NAMALWA (cell line): ENCODE results near the gene EGR1.
"Not testable (repeated sequence)": the region's sequence is repeated elsewhere in the genome, so short reads cannot be mapped to it uniquely, and the experiment has no call there.

ENCODE experiments used
- DNase-seq: peaks from one replicate; pipeline ENCODE4 v3.0.0-alpha.2; 2015; ENCODE audit warnings: low spot score

The EGR1 gene

DNA sequence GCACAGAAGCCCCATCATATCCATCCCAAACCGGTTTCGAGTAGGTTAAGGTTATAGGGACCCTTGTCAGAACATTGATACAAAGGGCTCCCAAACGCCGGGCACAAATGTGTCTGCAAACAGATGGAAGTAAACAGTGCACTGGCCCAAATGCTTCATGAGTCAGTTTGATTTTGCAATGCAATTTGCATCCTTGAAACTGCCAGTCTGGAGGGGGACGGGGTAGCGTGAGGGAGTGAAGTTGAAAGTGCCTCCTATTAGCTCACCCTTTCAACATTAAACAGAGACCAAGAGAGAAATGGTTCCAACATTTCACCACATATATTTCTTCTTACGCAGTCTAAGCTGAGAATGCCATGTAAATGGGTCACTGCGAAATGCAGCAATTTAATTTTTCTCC lies 42.2 kb downstream of the EGR1 start:
- not testable (repeated sequence) for DNase-seq

DNA sequence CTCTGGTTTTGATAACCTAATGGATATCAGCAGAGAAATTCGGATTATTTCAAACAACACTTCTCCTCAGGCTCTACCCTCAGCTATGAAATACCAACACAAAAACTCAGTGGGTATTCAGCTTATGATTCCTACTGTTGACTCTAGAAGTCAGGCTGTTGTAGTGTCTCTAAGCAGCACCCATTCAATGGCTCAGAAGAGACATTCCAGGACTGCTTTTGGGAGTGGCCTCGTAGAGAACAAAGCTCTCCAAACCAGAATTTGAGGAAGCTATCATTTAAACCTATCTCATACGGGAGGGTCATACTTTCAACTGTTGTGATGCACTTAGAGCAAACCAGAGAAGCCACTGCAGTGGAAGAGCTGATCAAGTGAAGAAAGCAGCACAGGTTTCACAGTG lies 43.7 kb downstream of the EGR1 start:
- DNase-seq: no peak

DNA sequence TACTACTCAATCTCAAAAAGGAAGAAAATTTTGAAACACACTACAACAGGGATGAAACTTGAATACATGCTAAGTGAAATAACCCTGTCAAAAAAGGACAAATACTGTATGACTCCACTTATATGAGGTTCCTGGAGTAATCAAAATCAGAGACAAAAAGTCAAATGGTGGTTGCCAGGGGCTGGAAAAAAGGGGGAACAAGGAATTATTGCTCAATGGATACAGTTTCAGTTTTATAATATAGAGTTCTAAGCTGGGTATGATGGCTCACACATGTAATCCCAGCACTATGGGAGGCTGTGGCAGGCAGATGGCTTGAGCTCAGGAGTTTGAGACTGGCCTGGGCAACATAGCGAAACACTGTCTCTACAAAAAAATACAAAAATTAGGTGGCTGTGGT lies 48.7 kb downstream of the EGR1 start:
- no peak for DNase-seq

DNA sequence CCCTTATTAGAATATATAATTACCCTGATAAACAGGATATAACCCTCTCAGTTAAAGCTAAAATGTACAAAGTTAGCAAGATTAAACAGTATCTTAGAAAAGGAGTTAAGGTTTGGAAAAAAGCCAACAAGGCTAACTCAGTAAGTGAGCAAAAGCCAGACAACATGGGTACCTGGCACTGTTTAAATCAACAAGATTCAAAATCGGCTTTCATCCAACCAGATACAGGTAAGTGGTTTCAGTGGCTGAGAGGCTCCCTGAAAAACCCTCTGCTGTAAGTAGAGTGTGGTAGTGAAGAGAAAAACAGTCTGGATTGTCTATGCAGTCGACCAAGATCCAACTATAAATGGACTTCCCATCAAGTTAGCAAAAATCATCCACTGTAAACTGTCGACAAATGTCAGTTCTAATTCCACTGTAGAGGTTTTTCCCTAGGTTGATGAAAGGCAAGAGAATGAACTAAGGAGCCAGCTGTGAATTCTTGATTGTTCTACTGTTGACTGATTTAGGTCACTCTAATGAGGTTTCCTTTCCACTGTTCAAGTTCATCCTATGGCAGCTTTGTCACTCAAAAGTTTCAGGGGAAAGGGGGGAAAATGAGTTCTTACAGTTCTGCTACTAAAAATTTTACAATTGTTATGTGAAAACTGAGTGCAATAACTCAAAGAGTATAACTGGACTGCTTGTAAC lies 50.4 kb downstream of the EGR1 start:
- no peak for DNase-seq

DNA sequence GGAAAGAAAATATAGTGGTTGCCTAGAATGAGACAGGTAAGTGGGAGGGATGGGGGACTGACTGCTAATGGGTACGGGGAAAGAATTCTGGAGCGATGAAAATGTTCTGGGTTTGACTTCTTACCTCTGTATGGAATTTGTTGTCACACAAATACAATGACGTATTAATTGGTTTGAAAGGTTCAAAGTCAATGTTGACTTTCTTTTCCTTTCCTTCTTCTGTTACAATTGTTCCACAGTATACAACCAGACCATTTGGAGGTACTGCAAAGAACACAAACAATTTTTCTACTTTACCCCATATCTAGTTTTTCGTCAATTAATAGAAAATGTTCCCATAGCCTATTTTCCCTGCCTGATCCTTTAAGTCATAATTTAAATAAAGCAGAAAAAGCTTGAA lies 52.2 kb downstream of the EGR1 start:
- DNase-seq: no peak
